Keratinocyte (primary cell): ENCODE data around the gene TRIM29. TPM values are rescaled to one million over a fixed set of nuclear protein-coding genes. Genes with fewer than 3 reads are reported as not detected.

ENCODE experiments used
- DNase-seq: peaks from one replicate; pipeline ENCODE4 v3.0.0-alpha.2; 2011; ENCODE audit warnings: low read depth, missing footprints, low spot score
- FAIRE-seq: peaks from 2 replicates; lab custom pipeline; 2011; peaks lifted over from hg19 to GRCh38; lab: Jason Lieb, UNC
- H2AFZ ChIP-seq: 2 replicates; pipeline ENCODE4 v1.6.0; 2012; ENCODE audit warnings: low read length, control low read depth, inconsistent platforms; ENCODE audit not compliant: control insufficient read depth
- H3K27ac ChIP-seq: 2 replicates; pipeline ENCODE4 v1.5.1; 2011; ENCODE audit warnings: low read length; ENCODE audit not compliant: control insufficient read depth, insufficient read depth
- H3K27me3 ChIP-seq: 3 replicates; pipeline ENCODE4 v1.6.0; 2011; ENCODE audit warnings: low read length; ENCODE audit not compliant: control insufficient read depth, insufficient read depth; ENCODE audit errors: extremely low read depth
- H3K36me3 ChIP-seq, 2 experiments: 2 replicates in 1 of 2; 3 replicates in 1 of 2; pipeline ENCODE4 v1.5.1; 2011; ENCODE audit warnings: low read length in 2 of 2, mild to moderate bottlenecking in 1 of 2; ENCODE audit not compliant: control insufficient read depth in 2 of 2, insufficient read depth in 2 of 2; ENCODE audit errors: extremely low read depth in 1 of 2
- H3K4me1 ChIP-seq: 3 replicates; pipeline ENCODE4 v1.5.1; 2011; ENCODE audit warnings: low read length; ENCODE audit not compliant: control insufficient read depth, insufficient read depth; ENCODE audit errors: extremely low read depth
- H3K4me2 ChIP-seq: 3 replicates; pipeline ENCODE4 v1.6.0; 2011; ENCODE audit warnings: low read depth, low read length; ENCODE audit not compliant: control insufficient read depth, insufficient read depth; ENCODE audit errors: extremely low read depth
- H3K4me3 ChIP-seq, 3 experiments: fragments of 200-600 bp in 1 of 3; sonication (generic) in 1 of 3; 2 replicates in 2 of 3; 3 replicates in 1 of 3; pipeline ENCODE4 v1.5.1; 2011 to 2016; ENCODE audit warnings: low read length in 3 of 3, mild to moderate bottlenecking in 3 of 3, control low read depth in 2 of 3, inconsistent platforms in 1 of 3, low read depth in 1 of 3, mixed read lengths in 1 of 3, mixed run types in 1 of 3, moderate library complexity in 1 of 3; ENCODE audit not compliant: control insufficient read depth in 2 of 3, insufficient read depth in 2 of 3; ENCODE audit errors: extremely low read depth in 1 of 3
- H3K79me2 ChIP-seq: 2 replicates; pipeline ENCODE4 v1.6.0; 2012; ENCODE audit warnings: low read length; ENCODE audit not compliant: control insufficient read depth, insufficient read depth
- H3K9ac ChIP-seq: 3 replicates; pipeline ENCODE4 v1.6.0; 2011; ENCODE audit warnings: low read length; ENCODE audit not compliant: control insufficient read depth, insufficient read depth; ENCODE audit errors: extremely low read depth
- H3K9me1 ChIP-seq: 3 replicates; pipeline ENCODE4 v1.6.0; 2011; ENCODE audit warnings: low read length; ENCODE audit not compliant: control insufficient read depth, insufficient read depth; ENCODE audit errors: extremely low read depth
- H3K9me3 ChIP-seq: 2 replicates; pipeline ENCODE4 v1.5.1; 2012; ENCODE audit warnings: low read depth, low read length; ENCODE audit not compliant: control insufficient read depth
- H4K20me1 ChIP-seq: 3 replicates; pipeline ENCODE4 v1.6.0; 2011; ENCODE audit warnings: low read length; ENCODE audit not compliant: control insufficient read depth, insufficient read depth; ENCODE audit errors: extremely low read depth
- CTCF ChIP-seq, 3 experiments: IDR thresholded peaks in 1 of 3; conservative IDR thresholded peaks in 1 of 3; optimal IDR thresholded peaks in 1 of 3; 2 replicates in 2 of 3; 3 replicates in 1 of 3; pipeline versions ENCODE3 to v1.5.1; 2011; ENCODE audit warnings: low read length in 3 of 3, mild to moderate bottlenecking in 3 of 3, moderate library complexity in 2 of 3, control low read depth in 1 of 3, inconsistent platforms in 1 of 3; ENCODE audit not compliant: insufficient read depth in 2 of 3; ENCODE audit errors: extremely low read depth in 1 of 3
- EZH2 ChIP-seq: IDR thresholded peaks from one replicate; pipeline ENCODE4 v1.6.1; 2012; ENCODE audit warnings: inconsistent platforms, mild to moderate bottlenecking, low read length, moderate library complexity
- dilution Hi-C: fragments of 300-500 bp; cut with MboI; formaldehyde crosslinking; loops from one replicate; pipeline ENCODE4 v1.7.0; 2020; ENCODE audit warnings: low sequenced_read_pairs; ENCODE audit not compliant: extremely low pct_ligation_motif_present
- polyA plus RNA-seq, 5 experiments: library from polyadenylated mRNA; depleted of rRNA in 3 of 5; stranded (reverse) in 3 of 5; stranded (forward) in 1 of 5; unstranded in 1 of 5; fragments of >200 nt; gene quantifications; 1 replicate in 1 of 5; 2 replicates in 3 of 5; 3 replicates in 1 of 5; pipeline versions ENCODE4 v1.2.1 to v1.2.3, GENCODE V29; 2011 to 2012; ENCODE audit warnings: missing spikeins in 2 of 5, low read depth in 1 of 5, low replicate concordance in 1 of 5

The TRIM29 gene
- polyA plus RNA-seq, 1 donor (not counting 4 experiments of a cell fraction or from before 2014, with no cell fraction given) = 463 TPM

DNA sequence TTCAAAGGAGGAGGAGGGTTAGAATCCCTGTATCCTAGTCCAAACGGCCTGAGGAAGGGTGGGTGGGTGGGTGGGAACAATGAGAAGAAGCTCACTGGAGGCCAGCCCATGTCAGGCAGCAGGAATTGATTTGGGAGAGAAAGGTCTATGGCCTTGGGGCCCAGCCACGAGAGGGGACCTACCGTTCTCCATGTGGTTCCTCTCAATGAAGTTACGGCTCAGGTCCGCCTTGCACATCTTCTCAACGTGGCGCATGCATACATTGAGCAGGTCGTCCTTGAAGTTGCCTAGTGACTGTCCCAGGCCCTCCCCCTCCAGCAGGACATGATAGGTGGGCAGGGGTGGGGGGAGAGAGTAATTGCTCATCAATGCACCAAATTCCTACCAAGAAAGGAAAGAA is 12.4 kb downstream of the TRIM29 start:
- dilution Hi-C loops = no loop called here
- FAIRE-seq = no peak

GRCh38 chr11:120125024-120125423 is 12.9 kb downstream of the TRIM29 start:
- H2AFZ ChIP-seq = no peak overlapping the region
- H3K36me3 ChIP-seq = peaks cover 51 to 65% of the 10 kb centered on the region in 2 experiments
- H4K20me1 ChIP-seq = no peaks in the 10 kb centered on the region
- H3K9ac ChIP-seq = no peak overlapping the region
- DNase-seq = no peak
- H3K9me1 ChIP-seq = peaks cover 5% of the 10 kb centered on the region
- dilution Hi-C loops = no loop called here
- peaks cover 11% of the 10 kb centered on the region for H3K79me2 ChIP-seq
- H3K27ac ChIP-seq = peak overlapping the region; percentile 96
- no peak for TF ChIP-seq EZH2
- no peak for TF ChIP-seq CTCF (optimal IDR thresholded peaks at IDR 0.05 in 1 of 3, IDR thresholded peaks at IDR 0.05 in 1 of 3, conservative IDR thresholded peaks at IDR 0.05 in 1 of 3; ENCODE audit: extremely low read depth in 1 of 3, insufficient read depth in 2 of 3, low read length in 3 of 3)
- H3K9me3 ChIP-seq = no peaks in the 10 kb centered on the region
- peaks cover 71% of the 10 kb centered on the region for H3K4me1 ChIP-seq
- FAIRE-seq = peak; percentile 29
- H3K4me3 ChIP-seq = no peak overlapping the region
- no peaks in the 10 kb centered on the region for H3K27me3 ChIP-seq
- peak overlapping the region; percentile 0 for H3K4me2 ChIP-seq

More for the DNA sequence above, 12.4 kb downstream of the TRIM29 start:
- Histone ChIP-seq H3K27me3 (no peaks in the 10 kb centered on the region), H3K4me3 (no peak overlapping the region), H3K27ac (no peak overlapping the region), H3K79me2 (peaks cover 16% of the 10 kb centered on the region), H3K4me2 (no peak overlapping the region), H3K4me1 (peaks cover 76% of the 10 kb centered on the region), H4K20me1 (no peaks in the 10 kb centered on the region), H3K36me3 (peaks cover 49 to 65% of the 10 kb centered on the region in 2 experiments), H3K9ac (no peak overlapping the region), H2AFZ (no peak overlapping the region), H3K9me3 (no peaks in the 10 kb centered on the region), H3K9me1 (peaks cover 5% of the 10 kb centered on the region)
- DNase-seq = no peak
- TF ChIP-seq CTCF (optimal IDR thresholded peaks at IDR 0.05 in 1 of 3, IDR thresholded peaks at IDR 0.05 in 1 of 3, conservative IDR thresholded peaks at IDR 0.05 in 1 of 3; ENCODE audit: extremely low read depth in 1 of 3, insufficient read depth in 2 of 3, low read length in 3 of 3) (no peak), EZH2 (no peak)
